Stomach smooth muscle (tissue), 2 donors: ENCODE measurements around the gene VPS13D.

Experiments
- H3K27ac ChIP-seq: one replicate; pipeline ENCODE4 v1.7.0; 2013; ENCODE audit warnings: mild to moderate bottlenecking, low read length, inconsistent platforms
- H3K27me3 ChIP-seq, 2 donors: one replicate each; pipeline ENCODE4 v1.7.0; 2013; ENCODE audit warnings: low read length in 2 of 2; ENCODE audit not compliant: insufficient read depth in 2 of 2, control insufficient read depth in 1 of 2
- H3K36me3 ChIP-seq, 2 donors: one replicate each; pipeline ENCODE4 v1.7.0; 2013; ENCODE audit warnings: low read length in 2 of 2; ENCODE audit not compliant: control insufficient read depth in 2 of 2, insufficient read depth in 2 of 2
- H3K4me1 ChIP-seq: one replicate; pipeline ENCODE4 v1.7.0; 2013; ENCODE audit warnings: low read length; ENCODE audit not compliant: control insufficient read depth, insufficient read depth
- H3K4me3 ChIP-seq, 2 donors: one replicate each; pipeline ENCODE4 v1.7.0; 2013; ENCODE audit warnings: low read length in 2 of 2
- H3K9ac ChIP-seq, 2 donors: one replicate each; pipeline ENCODE4 v1.7.0; 2013; ENCODE audit warnings: low read length in 2 of 2, mild to moderate bottlenecking in 1 of 2
- H3K9me3 ChIP-seq, 2 donors: one replicate each; pipeline ENCODE4 v1.7.0; 2013; ENCODE audit warnings: low read length in 2 of 2; ENCODE audit not compliant: control insufficient read depth in 2 of 2
- donor health status: healthy.
- donor health status: Pancreatic carcinoma.

The VPS13D gene

DNA sequence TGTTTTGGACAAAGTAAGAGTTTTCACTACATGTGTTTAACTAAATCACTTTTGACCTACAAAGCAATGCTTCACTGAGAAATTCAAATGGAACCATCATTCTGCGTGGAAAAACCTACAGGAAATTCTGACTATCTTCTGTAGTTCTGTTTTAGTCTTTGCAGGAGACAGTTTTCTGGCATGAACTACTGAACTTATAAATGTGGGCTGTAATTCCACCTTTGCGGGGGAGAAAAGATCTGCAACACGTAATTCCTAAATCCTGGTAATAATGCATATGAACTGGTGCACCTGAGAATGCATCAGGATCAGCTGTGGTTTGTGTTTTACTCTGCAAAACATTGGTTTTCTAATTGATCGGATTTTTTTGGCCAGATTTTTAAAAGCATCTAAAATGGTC is 106.0 kb downstream of the VPS13D start:
- H3K27me3 ChIP-seq: no peaks in the 10 kb centered on the region
- H3K9me3 ChIP-seq: no peaks in the 10 kb centered on the region
- H3K4me3 ChIP-seq: no peak overlapping the region
- no peak overlapping the region for H3K9ac ChIP-seq
- H3K4me1 ChIP-seq: peaks cover 20% of the 10 kb centered on the region
- H3K27ac ChIP-seq: no peak overlapping the region
- H3K36me3 ChIP-seq: peaks cover 17 to 39% of the 10 kb centered on the region in 2 donors

DNA sequence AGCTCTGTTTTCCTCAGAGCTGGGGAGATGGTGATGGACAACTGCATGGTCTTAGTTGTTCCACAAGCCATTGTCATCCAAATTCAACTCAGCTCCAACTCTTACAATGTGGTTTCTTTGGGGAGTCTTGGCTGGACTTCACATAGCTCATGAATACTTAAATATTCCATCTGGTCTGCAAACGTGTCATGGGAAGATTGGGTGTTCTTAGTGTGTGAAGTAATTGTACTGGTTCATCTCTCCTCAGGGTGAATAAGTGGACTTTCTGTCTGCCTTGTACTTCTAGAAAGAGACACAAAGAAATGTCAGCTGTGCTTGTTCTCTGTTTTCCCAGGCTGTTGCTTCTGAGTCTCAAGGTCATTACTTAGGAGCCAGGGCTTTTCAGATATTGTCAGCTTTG is 106.6 kb downstream of the VPS13D start:
- no peak overlapping the region for H3K4me3 ChIP-seq
- H3K27ac ChIP-seq: no peak overlapping the region
- no peaks in the 10 kb centered on the region for H3K9me3 ChIP-seq
- H3K36me3 ChIP-seq: peaks cover 13 to 34% of the 10 kb centered on the region in 2 donors
- no peaks in the 10 kb centered on the region for H3K27me3 ChIP-seq
- peaks cover 20% of the 10 kb centered on the region for H3K4me1 ChIP-seq
- H3K9ac ChIP-seq: no peak overlapping the region

DNA sequence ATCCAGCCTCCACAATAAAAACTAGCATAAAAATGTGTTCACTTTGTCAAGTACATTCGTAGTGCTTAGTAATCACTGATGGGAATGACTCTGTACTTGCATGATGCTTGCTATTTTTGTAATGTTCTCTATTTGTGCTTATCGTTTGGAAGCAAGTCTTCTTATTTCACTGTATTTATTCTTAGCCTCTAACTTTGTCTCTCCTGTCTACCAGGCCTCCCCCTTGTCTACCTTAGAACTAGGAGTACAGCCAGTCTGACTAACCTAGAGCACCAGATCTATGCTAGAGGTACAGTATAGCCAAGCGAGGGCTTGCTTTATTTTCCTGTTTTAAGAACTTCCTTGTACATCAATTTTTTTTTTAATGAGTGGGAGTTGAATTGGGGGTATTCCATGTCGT is 108.2 kb downstream of the VPS13D start:
- peaks cover 15 to 35% of the 10 kb centered on the region in 2 donors for H3K36me3 ChIP-seq

DNA sequence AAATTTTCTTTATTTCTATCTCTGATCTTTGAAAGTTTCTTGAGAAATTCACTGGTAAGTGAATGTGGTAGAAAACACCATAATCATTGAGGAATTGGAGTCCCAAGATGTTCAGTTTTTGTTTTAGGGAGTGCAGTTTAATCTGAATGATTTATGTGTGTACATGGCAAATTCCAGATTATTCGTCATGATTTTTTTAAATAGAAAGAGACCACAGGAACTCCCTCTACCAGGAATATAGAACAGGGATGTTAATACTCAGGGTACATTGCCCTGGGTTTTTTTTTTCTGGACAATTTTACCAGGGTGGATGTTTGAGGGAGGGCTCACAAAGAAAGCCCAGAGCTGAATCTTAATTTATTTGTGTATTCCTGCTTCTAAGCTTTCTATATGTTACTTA is 109.0 kb downstream of the VPS13D start:
- no peaks in the 10 kb centered on the region for H3K9me3 ChIP-seq
- H3K9ac ChIP-seq: no peak overlapping the region
- no peak overlapping the region for H3K4me3 ChIP-seq
- H3K36me3 ChIP-seq: peaks cover 11 to 30% of the 10 kb centered on the region in 2 donors
- H3K4me1 ChIP-seq: peaks cover 20% of the 10 kb centered on the region
- no peaks in the 10 kb centered on the region for H3K27me3 ChIP-seq
- H3K27ac ChIP-seq: peak overlapping the region; percentile 25

More for the DNA sequence above, 108.2 kb downstream of the VPS13D start:
- Histone ChIP-seq H3K27ac (no peak overlapping the region), H3K27me3 (no peaks in the 10 kb centered on the region), H3K4me1 (peaks cover 20% of the 10 kb centered on the region), H3K4me3 (no peak overlapping the region), H3K9ac (no peak overlapping the region), H3K9me3 (no peaks in the 10 kb centered on the region)

DNA sequence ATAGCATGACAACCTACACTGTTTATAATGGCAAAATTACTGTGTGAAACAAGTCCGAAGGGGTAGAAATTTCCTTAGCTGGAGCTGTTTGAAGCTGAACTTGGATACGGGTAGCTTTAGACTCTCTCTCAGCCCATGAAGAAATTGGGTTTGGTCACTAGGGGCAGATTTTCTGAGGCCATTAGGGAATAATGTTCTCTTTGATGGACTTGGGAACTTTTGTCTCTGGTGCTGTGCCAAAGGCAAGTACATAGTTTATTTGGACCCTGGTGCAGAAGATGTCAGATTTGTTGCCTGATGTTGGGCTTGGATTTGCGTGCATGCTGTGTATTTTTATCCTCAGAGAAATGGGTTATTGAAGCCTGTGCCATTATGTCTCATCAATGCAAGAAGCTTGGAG is 109.6 kb downstream of the VPS13D start:
- no peak overlapping the region for H3K4me3 ChIP-seq
- no peaks in the 10 kb centered on the region for H3K9me3 ChIP-seq
- peak overlapping the region; percentile 25 for H3K27ac ChIP-seq
- H3K36me3 ChIP-seq: peaks cover 11 to 28% of the 10 kb centered on the region in 2 donors
- H3K4me1 ChIP-seq: peaks cover 20% of the 10 kb centered on the region
- no peaks in the 10 kb centered on the region for H3K27me3 ChIP-seq
- H3K9ac ChIP-seq: no peak overlapping the region

DNA sequence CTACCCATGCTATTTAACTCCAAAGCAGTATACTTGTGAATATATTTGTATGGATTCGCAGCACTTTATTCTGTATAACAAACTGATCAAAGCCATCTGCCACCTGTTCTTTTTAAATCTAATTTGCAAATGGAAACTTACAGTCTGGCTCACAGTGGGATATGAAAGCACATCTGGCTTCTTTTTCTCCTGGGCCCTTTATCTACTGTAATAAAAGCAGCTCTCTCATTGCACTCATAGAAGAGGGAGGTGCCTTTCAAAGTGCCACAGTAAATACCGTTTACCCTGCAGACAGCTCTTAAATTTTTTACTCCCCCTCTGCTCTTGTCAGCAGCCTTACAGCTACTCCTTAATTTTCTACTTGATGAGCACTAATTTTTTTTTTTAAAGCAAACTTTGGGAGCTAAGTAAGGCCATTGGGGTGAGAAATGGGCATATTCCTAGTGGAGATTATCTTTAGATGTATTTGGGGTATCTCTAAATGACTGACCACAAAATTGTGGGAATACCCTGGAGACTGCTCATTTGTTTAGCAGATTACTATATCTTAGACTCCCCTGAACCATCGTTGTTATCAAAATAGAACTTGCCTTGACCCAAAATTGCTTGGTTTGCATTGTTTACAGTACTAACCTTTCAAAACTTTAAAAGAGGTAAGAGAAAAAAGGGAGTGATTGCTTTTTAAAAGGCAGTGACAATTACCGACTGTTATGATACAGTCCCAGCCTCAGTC is 110.1 kb downstream of the VPS13D start:
- Histone ChIP-seq H3K27ac (no peak overlapping the region), H3K4me3 (no peak overlapping the region), H3K9me3 (no peaks in the 10 kb centered on the region), H3K9ac (no peak overlapping the region), H3K27me3 (no peaks in the 10 kb centered on the region), H3K36me3 (peaks cover 11 to 25% of the 10 kb centered on the region in 2 donors), H3K4me1 (peaks cover 20% of the 10 kb centered on the region)

DNA sequence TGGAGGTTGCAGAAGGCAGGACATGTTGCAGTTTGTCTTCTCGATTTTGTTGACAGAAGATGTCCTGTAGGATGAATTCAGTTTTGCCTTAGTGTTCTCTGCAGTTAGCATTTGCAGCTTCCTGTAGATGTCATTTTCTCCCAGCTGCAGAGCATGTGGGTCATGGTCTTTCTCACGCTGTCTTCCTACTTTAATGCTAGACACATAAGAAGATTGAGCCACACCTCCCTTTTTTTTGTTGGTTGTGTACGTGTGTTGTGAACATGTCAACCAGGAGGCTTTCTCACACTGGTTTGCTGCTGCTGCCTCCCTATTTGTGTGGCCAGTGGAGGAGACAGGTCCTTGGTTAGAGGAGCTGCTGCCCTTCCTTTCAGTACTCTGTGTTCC is 110.7 kb downstream of the VPS13D start:
- H3K27ac ChIP-seq: no peak overlapping the region
- no peak overlapping the region for H3K4me3 ChIP-seq
- H3K9me3 ChIP-seq: no peaks in the 10 kb centered on the region
- H3K9ac ChIP-seq: peak overlapping the region in 1 of 2 donors; percentile 3
- peaks cover 12 to 21% of the 10 kb centered on the region in 2 donors for H3K36me3 ChIP-seq
- no peaks in the 10 kb centered on the region for H3K27me3 ChIP-seq
- H3K4me1 ChIP-seq: peaks cover 20% of the 10 kb centered on the region

DNA sequence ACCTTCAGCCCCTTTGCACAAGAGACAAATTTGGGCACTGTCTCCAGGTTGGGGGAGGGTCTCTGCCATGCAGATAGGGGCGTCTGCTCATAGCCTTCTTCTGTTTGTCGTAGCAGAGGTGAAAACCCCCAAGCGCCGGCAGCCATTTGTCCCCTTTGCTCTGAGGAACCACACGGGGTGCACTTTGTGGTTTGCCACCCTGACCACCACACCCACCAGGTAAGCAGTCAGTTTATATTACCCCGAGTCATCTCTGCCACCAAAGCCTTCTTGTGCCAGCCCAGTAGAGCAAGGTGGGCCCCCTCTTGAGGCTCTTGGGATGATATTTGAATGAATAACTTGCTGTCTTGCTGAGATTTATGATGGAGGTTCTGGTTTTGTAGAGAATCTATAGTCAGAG is 111.8 kb downstream of the VPS13D start:
- no peak overlapping the region for H3K9ac ChIP-seq
- no peaks in the 10 kb centered on the region for H3K9me3 ChIP-seq
- peaks cover 20% of the 10 kb centered on the region for H3K4me1 ChIP-seq
- H3K36me3 ChIP-seq: peaks cover 14 to 21% of the 10 kb centered on the region in 2 donors
- H3K27ac ChIP-seq: no peak overlapping the region
- no peaks in the 10 kb centered on the region for H3K27me3 ChIP-seq
- no peak overlapping the region for H3K4me3 ChIP-seq

DNA sequence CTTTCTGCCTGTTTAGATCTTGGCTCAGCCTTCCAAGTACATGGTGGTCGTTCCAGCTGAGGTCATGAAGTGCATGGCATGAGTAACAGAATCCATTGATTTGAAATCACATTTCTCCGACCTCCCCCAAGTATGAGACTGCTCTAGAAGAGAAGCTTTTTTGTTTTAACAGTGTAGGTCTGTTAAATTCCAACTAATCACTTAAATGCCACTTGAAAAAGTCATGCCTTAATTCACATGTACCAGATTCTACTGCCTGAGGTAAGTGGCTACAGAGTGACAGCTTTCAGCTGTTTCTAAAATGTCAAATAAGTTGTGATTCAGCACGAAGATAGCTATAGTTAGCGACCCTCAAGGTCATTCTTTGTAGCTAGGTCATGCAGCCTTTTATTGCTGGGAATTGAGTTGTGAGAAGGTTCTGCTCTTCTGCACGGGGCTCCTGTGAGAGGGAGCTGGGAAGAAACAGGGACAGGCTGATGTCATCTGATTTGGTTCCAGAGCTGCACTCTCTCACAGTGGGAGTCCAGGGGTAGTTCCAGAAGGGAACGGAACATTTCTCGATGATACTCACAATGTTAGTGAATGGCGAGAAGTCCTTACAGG is 112.7 kb downstream of the VPS13D start:
- Histone ChIP-seq H3K27me3 (no peaks in the 10 kb centered on the region), H3K36me3 (peaks cover 14 to 23% of the 10 kb centered on the region in 2 donors), H3K4me1 (peaks cover 20% of the 10 kb centered on the region), H3K4me3 (no peak overlapping the region), H3K27ac (no peak overlapping the region), H3K9me3 (no peaks in the 10 kb centered on the region), H3K9ac (no peak overlapping the region)

DNA sequence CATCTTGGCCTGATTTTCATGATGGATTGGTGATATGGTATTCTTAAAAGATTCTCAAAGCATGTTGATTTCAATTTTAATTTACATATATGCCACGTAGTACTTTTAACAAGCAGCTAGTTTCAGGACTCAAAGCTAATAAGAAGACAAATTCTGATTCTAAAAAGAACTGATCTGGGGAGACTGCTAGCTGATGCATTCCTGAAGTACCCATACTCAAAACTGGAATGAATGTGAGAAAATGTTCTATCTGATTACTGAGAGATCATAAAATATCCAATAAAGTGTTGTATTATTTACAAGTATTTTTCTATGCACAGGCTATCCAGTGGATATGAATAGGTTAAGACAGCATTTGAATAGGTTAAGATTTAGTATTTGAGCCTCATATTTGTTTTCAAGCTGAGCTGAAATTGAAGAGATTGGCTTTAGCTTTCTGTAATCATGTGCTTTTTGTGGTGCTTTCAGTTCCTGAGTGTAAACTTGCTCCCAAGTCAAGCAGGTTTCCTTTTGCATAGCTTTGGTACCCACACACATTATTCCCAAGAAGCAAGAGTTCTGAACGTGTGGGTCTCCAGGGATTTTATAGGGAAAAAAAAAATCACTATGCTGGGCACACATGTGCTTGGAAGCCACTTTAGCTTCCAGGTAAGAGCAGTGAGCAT is 114.1 kb downstream of the VPS13D start:
- no peak overlapping the region for H3K27ac ChIP-seq
- no peaks in the 10 kb centered on the region for H3K9me3 ChIP-seq
- no peak overlapping the region for H3K9ac ChIP-seq
- no peaks in the 10 kb centered on the region for H3K27me3 ChIP-seq
- H3K36me3 ChIP-seq: peaks cover 17 to 27% of the 10 kb centered on the region in 2 donors
- H3K4me3 ChIP-seq: no peak overlapping the region
- H3K4me1 ChIP-seq: peaks cover 17% of the 10 kb centered on the region
